Measurements from ENCODE around the gene TTC39B. TPM values are rescaled to one million over a fixed set of nuclear protein-coding genes. Genes with fewer than 3 reads are reported as not detected.

TTC39B gene
- total RNA-seq, 2 donors from 2014 or later = 27.2 to 32.2 TPM

GRCh38 chr9:15192856-15193255 lies 114.2 kb downstream of the TTC39B start:
- Histone ChIP-seq H3K9me3 (no peaks in the 10 kb centered on the region), H3K27me3 (no peaks in the 10 kb centered on the region), H3K4me1 (no peaks in the 10 kb centered on the region), H3K36me3 (no peaks in the 10 kb centered on the region), H3K27ac (no peak overlapping the region), H3K9ac (ENCODE audit: low read depth in 2 of 2, low read length in 2 of 2) (no peak overlapping the region), H3K4me3 (no peak overlapping the region)
- DNase-seq = no peak
- no peak for TF ChIP-seq CTCF (IDR thresholded peaks at IDR 0.05)
- intact Hi-C loops (cut with DNase I) = no loop called here

GRCh38 chr9:15191378-15191777 lies 115.6 kb downstream of the TTC39B start:
- Histone ChIP-seq H3K27ac (no peak overlapping the region), H3K9me3 (no peaks in the 10 kb centered on the region), H3K27me3 (no peaks in the 10 kb centered on the region), H3K4me1 (no peaks in the 10 kb centered on the region), H3K9ac (ENCODE audit: low read depth in 2 of 2, low read length in 2 of 2) (no peak overlapping the region), H3K36me3 (no peaks in the 10 kb centered on the region), H3K4me3 (no peak overlapping the region)
- no peak for DNase-seq
- intact Hi-C loops (cut with DNase I) = no loop called here
- TF ChIP-seq CTCF (IDR thresholded peaks at IDR 0.05) = no peak

- Histone ChIP-seq H3K36me3 (no peaks in the 10 kb centered on the region), H3K27ac (no peak overlapping the region), H3K4me1 (no peaks in the 10 kb centered on the region), H3K4me3 (no peak overlapping the region), H3K9ac (ENCODE audit: low read depth in 2 of 2, low read length in 2 of 2) (no peak overlapping the region), H3K9me3 (no peaks in the 10 kb centered on the region), H3K27me3 (no peaks in the 10 kb centered on the region)
- TF ChIP-seq CTCF (IDR thresholded peaks at IDR 0.05) = no peak
- DNase-seq = no peak
- intact Hi-C loops (cut with DNase I) = no loop called here
Observed at GRCh38 chr9:15189481-15189880, 117.5 kb downstream of the TTC39B start.

GRCh38 chr9:15187589-15187988 lies 119.4 kb downstream of the TTC39B start:
- Histone ChIP-seq H3K9me3 (no peaks in the 10 kb centered on the region), H3K27me3 (no peaks in the 10 kb centered on the region), H3K27ac (no peak overlapping the region), H3K4me1 (no peaks in the 10 kb centered on the region), H3K4me3 (no peak overlapping the region), H3K36me3 (no peaks in the 10 kb centered on the region), H3K9ac (ENCODE audit: low read depth in 2 of 2, low read length in 2 of 2) (no peak overlapping the region)
- TF ChIP-seq CTCF (IDR thresholded peaks at IDR 0.05) = no peak
- intact Hi-C loops (cut with DNase I) = no loop called here
- DNase-seq = no peak

- Histone ChIP-seq H3K27me3 (no peaks in the 10 kb centered on the region), H3K36me3 (no peaks in the 10 kb centered on the region), H3K4me3 (no peak overlapping the region), H3K4me1 (no peaks in the 10 kb centered on the region), H3K27ac (no peak overlapping the region), H3K9me3 (no peaks in the 10 kb centered on the region), H3K9ac (ENCODE audit: low read depth in 2 of 2, low read length in 2 of 2) (no peak overlapping the region)
- DNase-seq = no peak
- intact Hi-C loops (cut with DNase I) = no loop called here
- TF ChIP-seq CTCF (IDR thresholded peaks at IDR 0.05) = no peak
Observed at GRCh38 chr9:15182730-15183129, 124.3 kb downstream of the TTC39B start.

- no peaks in the 10 kb centered on the region for H3K9me3 ChIP-seq
- no peak for DNase-seq
- H3K27me3 ChIP-seq = no peaks in the 10 kb centered on the region
- H3K4me3 ChIP-seq = no peak overlapping the region
- H3K4me1 ChIP-seq = no peaks in the 10 kb centered on the region
- no peak overlapping the region for H3K27ac ChIP-seq
- TF ChIP-seq CTCF (IDR thresholded peaks at IDR 0.05) = no peak
- intact Hi-C loops (cut with DNase I) = no loop called here
- no peaks in the 10 kb centered on the region for H3K36me3 ChIP-seq
- no peak overlapping the region for H3K9ac ChIP-seq (ENCODE audit: low read depth in 2 of 2, low read length in 2 of 2)
Observed at GRCh38 chr9:15182101-15182551, 124.9 kb downstream of the TTC39B start.
